ENCODE results near the gene NMBR.
"Not testable (repeated sequence)": the region's sequence is repeated elsewhere in the genome, so short reads cannot be mapped to it uniquely, and the experiment has no call there.

Gene NMBR

GRCh38 chr6:142153196-142153595 is 6.3 kb upstream of the NMBR start:
- no peak for DNase-seq

GRCh38 chr6:142152746-142153145 is 5.8 kb upstream of the NMBR start:
- no peak for DNase-seq

- DNase-seq: not testable (repeated sequence)
Observed at GRCh38 chr6:142141531-142141930, 5.4 kb downstream of the NMBR start.

GRCh38 chr6:142138876-142139275 is 8.0 kb downstream of the NMBR start:
- DNase-seq: no peak

GRCh38 chr6:142132625-142133024 is 14.3 kb downstream of the NMBR start, which contains the start of gene GJE1:
Gene GJE1, plus strand, starts transcription at chr6:142132925. Its CDS starts 234 bp downstream, at chr6:142133159.
- no peak for DNase-seq

- DNase-seq: no peak
Observed at GRCh38 chr6:142130814-142131213, 16.1 kb downstream of the NMBR start.

GRCh38 chr6:142121342-142121741 is 25.6 kb downstream of the NMBR start:
- DNase-seq: no peak

- DNase-seq: no peak
Observed at GRCh38 chr6:142118925-142119324, 28.0 kb downstream of the NMBR start.

- no peak for DNase-seq
Observed at GRCh38 chr6:142118328-142118727, 28.6 kb downstream of the NMBR start.

GRCh38 chr6:142117366-142117765 is 29.6 kb downstream of the NMBR start:
- no peak for DNase-seq

- peak; percentile 64 for DNase-seq
Observed at GRCh38 chr6:142112451-142113061, 34.4 kb downstream of the NMBR start.

- DNase-seq: not testable (repeated sequence)
Observed at GRCh38 chr6:142110820-142111219, 36.1 kb downstream of the NMBR start.

GRCh38 chr6:142104820-142105219 is 42.1 kb downstream of the NMBR start:
- DNase-seq: not testable (repeated sequence)

- no peak for DNase-seq
Observed at GRCh38 chr6:142088858-142089216, 58.1 kb downstream of the NMBR start.

GRCh38 chr6:142087950-142088857 is 58.7 kb downstream of the NMBR start:
- no peak for DNase-seq

- no peak for DNase-seq
Observed at GRCh38 chr6:142079130-142079529, 67.8 kb downstream of the NMBR start.

- no peak for DNase-seq
Observed at GRCh38 chr6:142075516-142076101, 71.3 kb downstream of the NMBR start.

GRCh38 chr6:142074516-142074915 is 72.4 kb downstream of the NMBR start:
- DNase-seq: no peak

- no peak for DNase-seq
Observed at GRCh38 chr6:142071981-142072380, 74.9 kb downstream of the NMBR start.

GRCh38 chr6:142068416-142068815 is 78.5 kb downstream of the NMBR start:
- no peak for DNase-seq

GRCh38 chr6:142062861-142063260 is 84.1 kb downstream of the NMBR start:
- DNase-seq: not testable (repeated sequence)

- DNase-seq: no peak
Observed at GRCh38 chr6:142058551-142059290, 88.2 kb downstream of the NMBR start.

- DNase-seq: no peak
Observed at GRCh38 chr6:142055219-142055618, 91.7 kb downstream of the NMBR start.

All from NCI-H774 (cell line).